CD1c-positive myeloid dendritic cell (primary cell): ENCODE measurements around the gene IFI44.

ENCODE experiments used
- DNase-seq: peaks from one replicate; pipeline ENCODE4 v3.0.0-alpha.2; 2016; ENCODE audit errors: extremely low spot score

Gene IFI44

GRCh38 chr1:78703806-78704205, 54.2 kb downstream of the IFI44 start:
- no peak for DNase-seq

DNA sequence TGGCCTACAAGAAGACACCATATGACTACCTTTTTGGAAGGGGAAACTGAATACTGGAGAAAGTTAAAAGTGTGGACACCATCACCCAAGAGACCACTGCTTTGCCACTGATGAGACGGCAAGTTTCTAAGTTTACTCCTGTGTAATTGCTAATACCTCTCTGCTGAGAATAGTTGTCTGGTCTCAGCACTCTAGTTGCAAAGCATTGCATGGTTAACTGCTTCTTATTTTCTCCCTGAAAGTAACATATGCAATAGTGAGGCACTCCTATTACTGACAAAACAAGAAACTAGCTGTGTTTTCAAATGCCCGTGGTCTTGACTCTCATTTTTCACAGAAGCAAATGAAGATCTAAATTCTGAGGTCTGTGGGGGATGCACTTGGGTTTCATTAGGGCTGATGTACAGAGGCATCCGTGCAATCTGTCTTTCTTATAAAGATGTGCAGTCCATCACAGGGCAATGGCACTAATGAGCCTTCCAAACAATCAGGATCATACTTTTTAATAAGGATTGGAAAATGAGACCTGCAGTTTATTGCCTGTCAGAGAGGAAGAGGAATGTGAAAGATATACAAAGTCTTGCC, 62.9 kb downstream of the IFI44 start:
- DNase-seq, result no peak

DNA sequence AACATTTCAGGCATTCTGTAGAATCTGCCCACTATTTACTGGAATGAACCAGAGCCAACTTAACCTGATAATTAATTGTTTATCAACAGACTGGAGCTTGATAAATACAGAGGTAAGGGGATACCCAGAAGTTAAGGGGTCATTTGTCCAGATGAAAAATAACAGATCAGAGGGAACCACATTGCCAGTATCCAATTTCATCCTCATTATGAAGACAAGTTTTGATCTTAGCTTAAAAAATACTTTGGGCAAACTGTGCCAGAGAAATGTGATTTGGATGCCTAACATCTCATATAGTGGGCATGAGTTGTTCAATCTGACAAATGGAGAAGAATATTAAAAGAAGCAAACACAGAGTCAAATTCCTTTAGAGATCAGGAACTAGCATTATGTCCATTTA, 63.7 kb downstream of the IFI44 start:
- no peak for DNase-seq
